GM21528 (cell line): Measurements from ENCODE around the gene TIMM17B.
"Not testable (repeated sequence)": the region's sequence is repeated elsewhere in the genome, so short reads cannot be mapped to it uniquely, and the experiment has no call there.

Experiments used
- ATAC-seq: cut with Tn5 transposase; IDR thresholded peaks from one replicate; pipeline ENCODE4 v1.9.1; 2021; ENCODE audit warnings: mild to moderate bottlenecking, moderate library complexity; ENCODE audit not compliant: unreplicated experiment, low FRiP score

Gene TIMM17B

GRCh38 chrX:48897157-48897624, 377 bp downstream of the TIMM17B start:
- ATAC-seq = peak; percentile 11

- ATAC-seq = no peak
Measured at GRCh38 chrX:48896611-48897011, 957 bp downstream of the TIMM17B start.

DNA sequence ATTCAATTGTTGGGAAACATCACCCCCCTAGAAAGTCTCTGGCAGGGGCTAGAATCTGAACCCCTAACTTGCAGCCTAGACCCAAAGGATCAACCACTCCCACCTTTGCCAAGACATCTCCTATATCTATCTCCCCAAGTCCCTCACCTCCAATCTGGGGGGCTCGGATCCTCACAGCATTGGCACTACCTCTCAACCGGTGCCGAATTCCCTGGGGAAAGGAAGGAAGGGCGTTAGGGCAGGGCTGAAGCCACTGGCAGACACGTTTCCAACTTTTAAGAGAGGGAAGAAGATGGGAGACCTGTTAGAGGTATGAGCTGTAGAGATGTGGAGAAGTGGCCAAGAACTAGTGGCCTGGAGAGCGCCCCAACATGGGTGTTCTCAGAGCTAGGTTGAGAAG, 2.7 kb downstream of the TIMM17B start:
- no peak for ATAC-seq

- no peak for ATAC-seq
Measured at GRCh38 chrX:48893556-48894348, 3.8 kb downstream of the TIMM17B start.

DNA sequence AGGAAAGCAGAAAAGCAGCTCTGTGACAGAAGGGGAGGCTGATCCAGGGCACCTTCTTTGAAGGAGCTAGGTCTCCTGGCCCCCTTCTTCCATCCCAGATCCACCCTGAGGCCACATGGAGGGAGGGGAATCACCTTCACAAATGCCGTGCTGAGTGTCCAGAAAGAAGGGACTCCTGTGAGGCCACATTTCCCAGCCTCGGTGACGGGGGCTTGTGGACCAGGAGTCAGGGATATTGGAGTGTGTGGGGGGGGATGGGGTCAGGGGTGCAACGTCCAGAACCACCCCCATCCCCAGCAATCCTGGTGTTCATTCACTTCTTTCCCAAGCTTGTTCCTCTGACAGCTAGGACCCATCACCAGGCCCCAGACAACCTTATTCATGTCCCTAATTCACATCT, 4.7 kb downstream of the TIMM17B start:
- no peak for ATAC-seq

- ATAC-seq = peak; percentile 83
Measured at GRCh38 chrX:48891402-48892288, 5.9 kb downstream of the TIMM17B start.

- ATAC-seq = peak; percentile 53
Measured at GRCh38 chrX:48890934-48891401, 6.6 kb downstream of the TIMM17B start.

- no peak for ATAC-seq
Measured at GRCh38 chrX:48890296-48890925, 7.2 kb downstream of the TIMM17B start.

DNA sequence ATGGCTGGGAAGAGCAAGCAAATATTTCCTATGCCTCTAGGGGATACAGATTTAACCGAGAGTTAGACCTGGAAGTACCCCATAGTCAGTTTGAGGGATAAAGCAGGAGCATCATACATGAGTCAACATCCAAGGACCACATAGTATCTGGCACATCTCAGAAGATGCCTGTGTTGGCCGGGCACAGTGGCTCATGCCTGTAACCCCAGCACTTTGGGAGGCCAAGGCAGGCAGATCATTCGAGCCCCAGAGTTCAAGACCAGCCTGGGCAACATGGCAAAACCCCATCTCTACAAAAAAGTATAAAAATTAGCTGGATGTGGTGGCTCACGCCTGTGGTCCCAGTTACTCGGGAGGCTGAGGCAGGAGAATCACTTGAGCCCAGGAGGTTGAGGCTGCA, 11.0 kb downstream of the TIMM17B start:
- ATAC-seq = not testable (repeated sequence)

- ATAC-seq = no peak
Measured at GRCh38 chrX:48883729-48884128, 13.8 kb downstream of the TIMM17B start.

DNA sequence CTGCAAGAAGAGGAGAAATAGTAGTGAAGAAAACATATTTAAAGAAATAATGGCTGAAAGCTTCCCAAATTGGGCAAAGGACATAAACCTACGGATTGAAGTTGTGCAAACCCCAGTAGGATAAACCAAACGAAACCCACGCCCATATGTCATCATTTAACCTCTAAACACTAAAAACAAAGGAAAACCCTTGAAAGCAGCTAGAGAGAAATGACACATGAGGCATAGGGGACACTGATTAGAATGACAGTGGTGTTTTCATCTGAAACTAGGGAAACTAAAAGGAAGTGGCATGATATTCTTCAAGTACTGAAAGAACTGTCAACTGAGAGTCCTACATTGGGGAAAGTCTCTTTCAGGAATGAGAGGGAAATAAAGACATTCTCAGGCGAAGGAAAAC, 20.6 kb downstream of the TIMM17B start:
- not testable (repeated sequence) for ATAC-seq

- not testable (repeated sequence) for ATAC-seq
Measured at GRCh38 chrX:48872017-48872416, 25.6 kb downstream of the TIMM17B start.

DNA sequence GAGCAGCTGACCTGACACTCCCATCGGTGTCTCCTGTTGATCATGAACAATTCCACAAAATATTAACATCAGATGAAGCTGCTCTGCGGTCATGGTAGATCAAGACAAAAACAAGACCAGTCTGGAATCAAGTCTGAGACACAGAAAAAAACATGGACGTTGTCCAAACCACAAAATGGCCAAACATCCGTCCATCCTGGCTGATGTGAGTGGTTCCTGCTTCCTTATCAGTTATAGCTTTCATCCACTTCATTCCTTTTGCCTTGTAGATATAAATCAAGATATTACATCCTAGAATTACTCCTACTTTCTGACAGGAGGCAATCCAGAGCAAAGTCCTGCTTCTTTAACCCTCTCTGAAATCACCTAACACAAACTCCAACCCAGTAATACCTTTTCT, 33.4 kb downstream of the TIMM17B start:
- ATAC-seq = no peak

- ATAC-seq = no peak
Measured at GRCh38 chrX:48854898-48855297, 42.7 kb downstream of the TIMM17B start.

GRCh38 chrX:48854121-48854804, 43.3 kb downstream of the TIMM17B start:
- ATAC-seq = not testable (repeated sequence)

GRCh38 chrX:48853494-48853893, 44.1 kb downstream of the TIMM17B start:
- ATAC-seq = not testable (repeated sequence)

DNA sequence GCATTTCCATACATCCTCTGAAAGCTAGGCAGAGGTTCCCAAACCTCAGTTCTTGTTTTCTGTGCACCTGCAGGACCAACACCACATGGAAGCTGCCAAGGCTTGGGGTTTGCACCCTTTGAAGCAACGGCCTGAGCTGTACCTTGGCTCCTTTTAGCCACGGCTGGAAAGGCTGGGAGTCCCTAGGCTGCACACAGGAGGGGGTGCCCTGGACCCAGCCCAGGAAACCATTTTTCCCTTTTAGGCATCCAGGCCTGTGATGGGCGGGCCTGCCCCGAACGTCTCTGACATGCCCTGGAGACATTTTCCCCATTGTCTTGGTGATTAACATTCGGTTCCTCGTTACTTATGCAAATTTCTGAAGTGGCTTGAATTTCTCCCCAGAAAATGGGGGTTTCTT, 44.7 kb downstream of the TIMM17B start:
- ATAC-seq = no peak

GRCh38 chrX:48848847-48849246, 48.7 kb downstream of the TIMM17B start:
- ATAC-seq = no peak
